HG03025 (cell line): Measurements from ENCODE around the gene KRT72.
"Not testable (repeated sequence)": the region's sequence is repeated elsewhere in the genome, so short reads cannot be mapped to it uniquely, and the experiment has no call there.

Experiments
- ATAC-seq: cut with Tn5 transposase; IDR thresholded peaks from one replicate; pipeline ENCODE4 v1.9.1; 2021; ENCODE audit warnings: mild to moderate bottlenecking, moderate library complexity; ENCODE audit not compliant: unreplicated experiment, low FRiP score

Gene KRT72

GRCh38 chr12:52608826-52609630 is 7.8 kb upstream of the KRT72 start:
- no peak for ATAC-seq

- no peak for ATAC-seq
These were observed 6.9 kb upstream of the KRT72 start for GRCh38 chr12:52608161-52608560.

GRCh38 chr12:52607314-52607713 is 6.1 kb upstream of the KRT72 start:
- no peak for ATAC-seq

GRCh38 chr12:52606581-52607218 is 5.4 kb upstream of the KRT72 start:
- ATAC-seq, result no peak

GRCh38 chr12:52606096-52606495 is 4.8 kb upstream of the KRT72 start:
- no peak for ATAC-seq

GRCh38 chr12:52605542-52605941 is 4.3 kb upstream of the KRT72 start:
- no peak for ATAC-seq

GRCh38 chr12:52604859-52605258 is 3.6 kb upstream of the KRT72 start:
- ATAC-seq, result no peak

- ATAC-seq, result no peak
These were observed 2.1 kb upstream of the KRT72 start for GRCh38 chr12:52603314-52603713.

- ATAC-seq, result no peak
These were observed 1.3 kb upstream of the KRT72 start for GRCh38 chr12:52602552-52602951.

GRCh38 chr12:52601671-52602070 is 408 bp upstream of the KRT72 start:
- ATAC-seq, result no peak

GRCh38 chr12:52600475-52600874 is 788 bp downstream of the KRT72 start:
- ATAC-seq, result no peak

- no peak for ATAC-seq
These were observed 1.2 kb downstream of the KRT72 start for GRCh38 chr12:52600071-52600470.

- ATAC-seq, result no peak
These were observed 2.3 kb downstream of the KRT72 start for GRCh38 chr12:52598966-52599365.

- not testable (repeated sequence) for ATAC-seq
These were observed 7.0 kb downstream of the KRT72 start for GRCh38 chr12:52594237-52594636.

- no peak for ATAC-seq
These were observed 9.7 kb downstream of the KRT72 start for GRCh38 chr12:52591521-52591920.

- ATAC-seq, result no peak
These were observed 11.2 kb downstream of the KRT72 start for GRCh38 chr12:52590021-52590420.

GRCh38 chr12:52587563-52587962 is 13.7 kb downstream of the KRT72 start:
- ATAC-seq, result no peak

- ATAC-seq, result no peak
These were observed 15.3 kb downstream of the KRT72 start for GRCh38 chr12:52585946-52586345.

- ATAC-seq, result no peak
These were observed 16.2 kb downstream of the KRT72 start for GRCh38 chr12:52585066-52585465.

- ATAC-seq, result no peak
These were observed 17.0 kb downstream of the KRT72 start for GRCh38 chr12:52584156-52584682.

GRCh38 chr12:52582971-52583456 is 18.2 kb downstream of the KRT72 start:
- no peak for ATAC-seq

- ATAC-seq, result no peak
These were observed 18.8 kb downstream of the KRT72 start for GRCh38 chr12:52582486-52582885.
